Measurements from ENCODE around the gene SRGN. TPM values are rescaled to one million over a fixed set of nuclear protein-coding genes. Genes with fewer than 3 reads are reported as not detected.

SRGN gene
- total RNA-seq, 1 donor from 2014 or later: 35.9 TPM

DNA sequence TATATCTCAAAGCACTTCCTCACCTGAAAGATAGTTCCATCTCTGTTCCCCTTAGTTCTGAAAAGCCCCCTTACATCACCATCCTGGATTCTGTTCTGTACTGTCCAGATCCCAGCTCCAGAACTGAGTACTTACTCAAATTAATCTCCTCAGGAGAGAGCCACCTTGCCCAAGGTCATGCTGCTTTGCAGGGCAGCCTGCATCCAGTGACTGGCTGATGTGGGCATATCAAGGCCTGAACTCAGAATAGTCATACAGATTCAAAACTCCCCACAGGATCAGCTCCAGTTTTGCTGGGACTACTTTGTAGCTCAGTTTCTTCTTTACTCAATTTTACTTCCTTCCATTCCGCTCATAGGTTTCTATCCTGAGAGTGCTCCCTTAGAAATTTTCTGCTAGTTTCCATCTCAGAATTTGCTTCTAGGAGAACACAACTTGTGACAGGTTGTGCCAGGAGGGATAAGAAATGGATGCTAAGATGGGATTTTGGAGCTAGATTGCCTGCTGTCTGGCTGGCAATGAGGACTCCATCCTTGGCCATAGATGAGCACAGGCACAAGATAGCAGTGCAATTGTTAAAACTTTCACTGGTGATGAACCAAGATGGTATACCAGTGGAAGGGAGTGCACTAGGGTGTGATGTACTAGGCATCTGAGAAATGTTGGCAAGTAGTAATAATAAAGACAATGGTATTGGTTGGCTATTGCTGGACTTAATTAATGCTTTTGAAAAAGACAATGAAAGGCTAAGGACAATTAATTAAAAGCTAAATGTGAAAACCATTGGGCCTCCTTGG lies 17.3 kb downstream of the SRGN start:
- Mint-ChIP-seq H3K9me3 (ENCODE audit: unreplicated experiment) (no peaks in the 10 kb centered on the region), H3K27ac (ENCODE audit: unreplicated experiment) (no peak overlapping the region), H3K4me3 (ENCODE audit: unreplicated experiment) (no peak overlapping the region), H3K27me3 (ENCODE audit: unreplicated experiment) (no peaks in the 10 kb centered on the region), H3K4me1 (ENCODE audit: unreplicated experiment) (no peaks in the 10 kb centered on the region), H3K36me3 (ENCODE audit: unreplicated experiment) (peaks cover 9% of the 10 kb centered on the region)
- TF ChIP-seq CTCF (IDR thresholded peaks at IDR 0.05): no peak
- DNase-seq (ENCODE audit: extremely low spot score, unreplicated experiment): no peak

DNA sequence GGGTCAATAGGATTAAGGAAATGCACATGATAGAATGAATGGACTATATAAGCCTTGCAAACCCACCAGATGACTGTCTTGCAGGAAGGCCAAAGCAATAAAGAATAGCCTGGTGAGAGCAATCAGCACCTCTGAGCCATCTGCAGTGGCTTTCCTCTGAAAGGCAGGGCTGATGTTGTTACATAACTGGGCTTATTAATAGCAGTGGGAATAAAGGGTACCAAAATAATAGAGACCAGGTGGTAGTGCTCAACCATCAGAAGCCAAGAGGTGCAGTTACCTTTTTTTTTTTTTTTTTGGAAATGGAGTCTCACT lies 19.2 kb downstream of the SRGN start:
- peaks cover 6% of the 10 kb centered on the region for H3K27me3 Mint-ChIP-seq (ENCODE audit: unreplicated experiment)
- H3K9me3 Mint-ChIP-seq (ENCODE audit: unreplicated experiment): no peaks in the 10 kb centered on the region
- no peaks in the 10 kb centered on the region for H3K4me1 Mint-ChIP-seq (ENCODE audit: unreplicated experiment)
- H3K36me3 Mint-ChIP-seq (ENCODE audit: unreplicated experiment): peaks cover 9% of the 10 kb centered on the region
- H3K27ac Mint-ChIP-seq (ENCODE audit: unreplicated experiment): no peak overlapping the region
- no peak for DNase-seq (ENCODE audit: extremely low spot score, unreplicated experiment)
- H3K4me3 Mint-ChIP-seq (ENCODE audit: unreplicated experiment): no peak overlapping the region
- no peak for TF ChIP-seq CTCF (IDR thresholded peaks at IDR 0.05)

DNA sequence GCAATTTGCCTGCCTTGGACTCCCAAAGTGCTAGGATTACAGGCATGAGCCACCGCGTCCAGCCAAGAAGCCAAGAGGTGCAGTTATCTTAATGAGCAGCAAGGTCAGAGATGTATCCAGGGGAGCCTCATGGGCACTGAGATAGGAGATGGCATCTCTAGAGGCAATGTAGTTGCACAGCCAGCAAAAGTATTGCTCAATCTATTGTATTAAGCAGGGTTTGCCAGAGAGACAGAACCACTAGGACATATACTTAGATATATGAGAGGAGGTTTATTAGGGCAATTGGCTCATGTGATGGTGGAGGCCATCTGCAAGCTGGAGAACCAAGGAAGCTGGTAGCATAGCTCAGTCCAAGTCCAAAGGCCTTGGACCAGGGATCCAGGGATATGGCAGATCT lies 19.8 kb downstream of the SRGN start:
- peaks cover 9% of the 10 kb centered on the region for H3K36me3 Mint-ChIP-seq (ENCODE audit: unreplicated experiment)
- TF ChIP-seq CTCF (IDR thresholded peaks at IDR 0.05): no peak
- H3K27me3 Mint-ChIP-seq (ENCODE audit: unreplicated experiment): peaks cover 6% of the 10 kb centered on the region
- no peak for DNase-seq (ENCODE audit: extremely low spot score, unreplicated experiment)
- no peak overlapping the region for H3K27ac Mint-ChIP-seq (ENCODE audit: unreplicated experiment)
- no peak overlapping the region for H3K4me3 Mint-ChIP-seq (ENCODE audit: unreplicated experiment)
- H3K9me3 Mint-ChIP-seq (ENCODE audit: unreplicated experiment): no peaks in the 10 kb centered on the region
- no peaks in the 10 kb centered on the region for H3K4me1 Mint-ChIP-seq (ENCODE audit: unreplicated experiment)

GRCh38 chr10:69119896-69120295 lies 32.0 kb downstream of the SRGN start:
- no peak overlapping the region for H3K27ac Mint-ChIP-seq (ENCODE audit: unreplicated experiment)
- H3K27me3 Mint-ChIP-seq (ENCODE audit: unreplicated experiment): peaks cover 8% of the 10 kb centered on the region
- H3K9me3 Mint-ChIP-seq (ENCODE audit: unreplicated experiment): no peaks in the 10 kb centered on the region
- no peak for TF ChIP-seq CTCF (IDR thresholded peaks at IDR 0.05)
- DNase-seq (ENCODE audit: extremely low spot score, unreplicated experiment): no peak
- no peak overlapping the region for H3K4me3 Mint-ChIP-seq (ENCODE audit: unreplicated experiment)
- no peaks in the 10 kb centered on the region for H3K36me3 Mint-ChIP-seq (ENCODE audit: unreplicated experiment)
- H3K4me1 Mint-ChIP-seq (ENCODE audit: unreplicated experiment): peaks cover 8% of the 10 kb centered on the region

GRCh38 chr10:69123306-69123746 lies 35.4 kb downstream of the SRGN start:
- peaks cover 24% of the 10 kb centered on the region for H3K4me1 Mint-ChIP-seq (ENCODE audit: unreplicated experiment)
- TF ChIP-seq CTCF (IDR thresholded peaks at IDR 0.05): no peak
- H3K36me3 Mint-ChIP-seq (ENCODE audit: unreplicated experiment): no peaks in the 10 kb centered on the region
- no peak for DNase-seq (ENCODE audit: extremely low spot score, unreplicated experiment)
- no peaks in the 10 kb centered on the region for H3K27me3 Mint-ChIP-seq (ENCODE audit: unreplicated experiment)
- no peaks in the 10 kb centered on the region for H3K9me3 Mint-ChIP-seq (ENCODE audit: unreplicated experiment)
- peak overlapping the region; percentile 86 for H3K4me3 Mint-ChIP-seq (ENCODE audit: unreplicated experiment)
- H3K27ac Mint-ChIP-seq (ENCODE audit: unreplicated experiment): peak overlapping the region; percentile 100
